ENCODE measurements around the gene ZNF236.

Gene ZNF236

GRCh38 chr18:76859474-76860339, 37.4 kb downstream of the ZNF236 start:
- no peak for DNase-seq (ENCODE audit: low read depth in 2 of 2, low spot score in 1 of 2)

GRCh38 chr18:76860411-76860810, 38.1 kb downstream of the ZNF236 start:
- DNase-seq (ENCODE audit: low read depth in 2 of 2, low spot score in 1 of 2), result no peak

- DNase-seq (ENCODE audit: low read depth in 2 of 2, low spot score in 1 of 2), result no peak
These were observed 44.3 kb downstream of the ZNF236 start for GRCh38 chr18:76866666-76867065.

- DNase-seq (ENCODE audit: low read depth in 2 of 2, low spot score in 1 of 2), result no peak
These were observed 51.0 kb downstream of the ZNF236 start for GRCh38 chr18:76873311-76873710.

- DNase-seq (ENCODE audit: low read depth in 2 of 2, low spot score in 1 of 2), result no peak
These were observed 51.4 kb downstream of the ZNF236 start for GRCh38 chr18:76873713-76874112.

- DNase-seq (ENCODE audit: low read depth in 2 of 2, low spot score in 1 of 2), result no peak
These were observed 52.5 kb downstream of the ZNF236 start for GRCh38 chr18:76874642-76875389.

- DNase-seq (ENCODE audit: low read depth in 2 of 2, low spot score in 1 of 2), result no peak
These were observed 53.3 kb downstream of the ZNF236 start for GRCh38 chr18:76875390-76876325.

GRCh38 chr18:76878426-76878825, 56.1 kb downstream of the ZNF236 start:
- DNase-seq (ENCODE audit: low read depth in 2 of 2, low spot score in 1 of 2), result no peak

- DNase-seq (ENCODE audit: low read depth in 2 of 2, low spot score in 1 of 2), result no peak
These were observed 57.7 kb downstream of the ZNF236 start for GRCh38 chr18:76880026-76880425.

- no peak for DNase-seq (ENCODE audit: low read depth in 2 of 2, low spot score in 1 of 2)
These were observed 59.4 kb downstream of the ZNF236 start for GRCh38 chr18:76881744-76882143.

GRCh38 chr18:76882146-76882545, 59.8 kb downstream of the ZNF236 start:
- no peak for DNase-seq (ENCODE audit: low read depth in 2 of 2, low spot score in 1 of 2)

GRCh38 chr18:76885001-76885400, 62.6 kb downstream of the ZNF236 start:
- DNase-seq (ENCODE audit: low read depth in 2 of 2, low spot score in 1 of 2), result no peak

GRCh38 chr18:76886112-76886511, 63.8 kb downstream of the ZNF236 start:
- no peak for DNase-seq (ENCODE audit: low read depth in 2 of 2, low spot score in 1 of 2)

GRCh38 chr18:76889091-76889699, 66.8 kb downstream of the ZNF236 start:
- no peak for DNase-seq (ENCODE audit: low read depth in 2 of 2, low spot score in 1 of 2)

GRCh38 chr18:76892832-76893231, 70.5 kb downstream of the ZNF236 start:
- DNase-seq (ENCODE audit: low read depth in 2 of 2, low spot score in 1 of 2), result no peak

GRCh38 chr18:76894566-76895346, 72.4 kb downstream of the ZNF236 start:
- no peak for DNase-seq (ENCODE audit: low read depth in 2 of 2, low spot score in 1 of 2)

GRCh38 chr18:76895498-76895897, 73.1 kb downstream of the ZNF236 start:
- no peak for DNase-seq (ENCODE audit: low read depth in 2 of 2, low spot score in 1 of 2)

- DNase-seq (ENCODE audit: low read depth in 2 of 2, low spot score in 1 of 2), result no peak
These were observed 74.3 kb downstream of the ZNF236 start for GRCh38 chr18:76896677-76897076.

- DNase-seq (ENCODE audit: low read depth in 2 of 2, low spot score in 1 of 2), result no peak
These were observed 74.9 kb downstream of the ZNF236 start for GRCh38 chr18:76897257-76897656.

- DNase-seq (ENCODE audit: low read depth in 2 of 2, low spot score in 1 of 2), result no peak
These were observed 81.0 kb downstream of the ZNF236 start for GRCh38 chr18:76903386-76903785.

Measured in stimulated activated CD8-positive, alpha-beta memory T cell treated with anti-CD3 and anti-CD28 coated beads, Interleukin-4, amount 100 ng/mL, for 1 hour (primary cell).